Measurements from ENCODE around the gene ZBTB17.
"Not testable (repeated sequence)": the region's sequence is repeated elsewhere in the genome, so short reads cannot be mapped to it uniquely, and the experiment has no call there.

Gene ZBTB17

DNA sequence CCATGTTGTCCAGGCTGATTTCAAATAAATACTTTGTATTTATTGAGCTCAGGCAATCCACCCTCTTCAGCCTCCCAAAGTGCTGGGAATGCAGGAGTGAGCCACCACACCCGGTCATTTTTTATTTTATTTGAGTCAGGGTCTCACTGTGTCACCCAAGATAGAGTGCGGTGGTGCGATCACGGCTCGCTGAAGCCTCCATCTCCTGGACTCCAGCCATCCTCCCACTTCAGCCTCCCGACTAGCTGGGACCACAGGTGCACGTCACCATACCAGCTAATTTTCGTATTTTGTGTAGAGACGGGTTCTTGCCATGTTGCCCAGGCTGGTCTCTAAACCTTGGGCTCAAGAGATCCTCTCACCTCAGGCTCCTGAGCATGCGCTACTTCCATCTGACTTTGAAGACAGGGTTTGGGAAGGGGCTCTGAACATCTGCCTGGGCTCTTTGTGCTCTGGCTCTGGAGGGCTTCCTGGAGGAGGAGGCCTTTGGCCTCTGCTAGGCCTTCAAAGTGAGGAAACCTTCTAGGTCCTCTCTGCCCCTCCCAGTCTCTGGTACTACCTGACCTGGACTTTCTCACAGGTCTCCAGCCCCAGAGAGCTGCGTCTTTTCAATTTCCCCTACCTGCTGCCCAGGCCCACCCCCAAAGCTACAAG, 36.2 kb upstream of the ZBTB17 start:
- no peak for DNase-seq (ENCODE audit: low read depth)

- DNase-seq (ENCODE audit: low read depth) = no peak
Measured at GRCh38 chr1:16010837-16011236, 34.9 kb upstream of the ZBTB17 start.

- no peak for DNase-seq (ENCODE audit: low read depth)
Measured at GRCh38 chr1:16009678-16010077, 33.8 kb upstream of the ZBTB17 start.

- peak; percentile 66 for DNase-seq (ENCODE audit: low read depth)
Measured at GRCh38 chr1:16009030-16009460, 33.1 kb upstream of the ZBTB17 start.

GRCh38 chr1:16007671-16008341, 31.9 kb upstream of the ZBTB17 start:
- no peak for DNase-seq (ENCODE audit: low read depth)

GRCh38 chr1:16006552-16007485, 30.9 kb upstream of the ZBTB17 start:
- DNase-seq (ENCODE audit: low read depth) = no peak

GRCh38 chr1:16006010-16006409, 30.1 kb upstream of the ZBTB17 start:
- DNase-seq (ENCODE audit: low read depth) = no peak

DNA sequence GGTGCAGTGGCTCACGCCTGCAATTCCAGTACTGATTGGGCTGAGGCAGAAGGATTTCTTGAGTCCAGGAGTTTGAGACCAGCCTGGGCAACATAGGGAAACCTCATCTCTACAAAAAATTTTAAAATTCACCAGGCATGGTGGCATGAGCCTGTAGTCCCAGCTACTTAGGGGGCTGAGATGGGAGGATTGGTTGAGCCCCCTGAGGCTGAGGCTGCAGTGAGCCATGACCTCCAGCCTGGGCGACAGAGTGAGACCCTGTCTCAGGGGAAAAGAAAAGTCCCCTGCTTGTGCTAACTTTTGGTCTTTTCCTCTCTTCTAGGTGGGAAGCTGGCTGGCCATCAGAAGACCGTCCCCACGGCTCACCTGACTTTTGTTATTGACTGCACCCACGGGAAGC, 29.7 kb upstream of the ZBTB17 start:
- DNase-seq (ENCODE audit: low read depth) = no peak

DNA sequence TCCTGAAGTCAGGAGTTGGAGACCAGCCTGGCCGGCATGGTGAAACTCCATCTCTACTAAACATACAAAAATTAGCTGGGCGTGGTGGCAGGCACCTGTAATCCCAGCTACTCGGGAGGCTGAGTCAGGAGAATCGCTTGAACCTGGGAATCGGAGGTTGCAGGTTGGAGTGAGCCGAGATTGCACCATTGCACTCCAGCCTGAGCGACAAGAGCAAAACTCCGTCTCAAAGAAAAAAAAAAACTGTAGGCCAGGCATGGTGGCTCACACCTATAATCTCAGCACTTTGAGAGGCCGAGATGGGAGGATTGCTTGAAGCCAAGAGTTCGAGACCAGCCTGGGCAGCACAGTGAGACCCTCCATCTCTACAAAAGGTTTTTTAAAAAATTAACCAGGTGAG, 25.4 kb upstream of the ZBTB17 start:
- DNase-seq (ENCODE audit: low read depth) = not testable (repeated sequence)

DNA sequence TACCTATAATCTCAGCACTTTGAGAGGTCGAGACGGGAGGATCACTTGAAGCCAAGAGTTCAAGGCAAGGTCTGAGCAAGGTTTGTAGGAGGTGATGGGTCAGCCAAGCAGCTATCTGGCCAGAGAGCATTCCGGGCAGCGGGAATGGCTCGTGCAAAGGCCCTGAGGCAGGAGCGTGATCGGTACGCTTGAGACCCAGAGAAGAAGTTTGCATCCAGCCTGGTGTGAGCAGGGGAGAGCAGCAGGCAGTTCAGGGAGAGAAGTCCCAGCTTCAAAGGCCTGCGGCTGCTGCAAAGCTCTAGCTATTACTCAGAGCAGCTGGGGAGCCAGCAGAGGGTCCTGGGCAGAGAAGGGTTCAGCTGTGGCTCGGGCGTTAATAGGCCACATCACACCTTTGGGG, 23.0 kb upstream of the ZBTB17 start:
- DNase-seq (ENCODE audit: low read depth) = no peak

GRCh38 chr1:15997637-15998280, 21.9 kb upstream of the ZBTB17 start:
- no peak for DNase-seq (ENCODE audit: low read depth)

- DNase-seq (ENCODE audit: low read depth) = no peak
Measured at GRCh38 chr1:15997076-15997585, 21.2 kb upstream of the ZBTB17 start.

GRCh38 chr1:15994590-15995351, 18.9 kb upstream of the ZBTB17 start:
- DNase-seq (ENCODE audit: low read depth) = no peak

GRCh38 chr1:15994081-15994480, 18.2 kb upstream of the ZBTB17 start:
- no peak for DNase-seq (ENCODE audit: low read depth)

- no peak for DNase-seq (ENCODE audit: low read depth)
Measured at GRCh38 chr1:15993666-15994065, 17.8 kb upstream of the ZBTB17 start.

DNA sequence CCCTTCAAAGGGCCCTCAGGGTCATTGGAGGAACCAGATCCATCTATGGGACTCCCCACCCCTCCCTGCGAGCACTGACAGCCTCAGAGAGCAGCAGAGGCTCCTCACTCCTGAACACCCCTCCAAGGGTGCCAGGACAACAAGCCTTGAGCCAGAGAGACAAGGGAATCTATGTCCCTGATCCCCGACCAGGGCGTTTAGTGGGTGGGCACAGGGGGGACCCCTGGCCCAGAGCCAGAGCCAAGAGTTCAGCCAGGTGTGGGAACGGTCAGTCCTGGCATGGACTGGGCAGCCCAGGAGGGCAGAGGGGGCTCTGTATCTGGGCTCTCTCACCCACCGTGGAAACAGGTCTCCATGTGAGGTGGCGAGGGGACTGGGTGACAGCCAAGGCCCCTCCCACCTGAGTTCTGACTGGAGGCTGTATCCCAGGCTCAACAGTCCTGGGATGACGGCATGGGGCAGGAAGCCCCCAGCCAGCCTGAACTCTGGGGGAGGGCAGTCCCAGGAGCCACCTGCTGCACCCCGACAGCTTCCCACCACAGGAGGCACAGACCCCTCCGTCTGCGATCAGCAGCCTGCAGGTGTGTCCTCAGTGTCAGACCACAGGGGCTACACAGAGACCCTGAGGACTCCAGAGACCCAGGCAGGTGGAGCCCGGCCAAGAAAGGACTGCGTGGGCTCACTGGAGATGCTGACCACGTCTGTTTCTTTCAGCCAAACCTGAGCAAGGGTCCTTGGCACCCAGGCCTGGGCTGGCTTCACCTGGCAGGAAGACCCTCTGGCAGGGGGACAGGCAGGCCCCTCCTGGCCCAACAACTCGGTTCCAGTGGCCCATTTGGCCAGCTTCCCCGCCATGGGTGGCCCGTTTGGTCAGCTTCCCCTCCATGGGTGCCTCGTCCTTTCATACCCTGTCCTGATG, 16.9 kb upstream of the ZBTB17 start:
- DNase-seq (ENCODE audit: low read depth) = no peak

- DNase-seq (ENCODE audit: low read depth) = no peak
Measured at GRCh38 chr1:15992187-15992553, 16.3 kb upstream of the ZBTB17 start.

- DNase-seq (ENCODE audit: low read depth) = no peak
Measured at GRCh38 chr1:15991427-15992186, 15.7 kb upstream of the ZBTB17 start.

GRCh38 chr1:15989776-15990175, 13.9 kb upstream of the ZBTB17 start:
- no peak for DNase-seq (ENCODE audit: low read depth)
